Left lung (tissue), 10 donors: ENCODE data around the gene FREM2. TPM values are rescaled to one million over a fixed set of nuclear protein-coding genes. Genes with fewer than 3 reads are reported as not detected.

Experiments
- ATAC-seq: fragments of 200-7000 bp; cut with Tn5 transposase; one replicate; pipeline ENCODE4 v1.9.1; 2020; ENCODE audit warnings: moderate library complexity
- DNase-seq, 4 donors: peaks; one replicate each; pipeline ENCODE4 v3.0.0-alpha.2; 2013 to 2020
- H3K27ac ChIP-seq, 2 donors: fragments of 200-600 bp; sonication (generic) in 1 of 2; one replicate each; pipeline versions ENCODE4 v1.5.0 to v1.8.0; 2020 to 2021
- H3K27me3 ChIP-seq, 2 donors: fragments of 200-600 bp; sonication (generic) in 1 of 2; one replicate each; pipeline versions ENCODE4 v1.5.0 to v1.8.0; 2020 to 2021
- H3K36me3 ChIP-seq, 2 donors: fragments of 200-600 bp; sonication (generic) in 1 of 2; one replicate each; pipeline versions ENCODE4 v1.5.0 to v1.8.0; 2020 to 2021
- H3K4me1 ChIP-seq, 2 donors: fragments of 200-600 bp; one replicate each; pipeline ENCODE4 v1.8.0; 2021
- H3K4me3 ChIP-seq, 2 donors: fragments of 200-600 bp; sonication (generic) in 1 of 2; one replicate each; pipeline versions ENCODE4 v1.5.0 to v1.8.0; 2020 to 2021; ENCODE audit warnings: mild to moderate bottlenecking in 1 of 2
- H3K9me3 ChIP-seq, 2 donors: fragments of 200-600 bp; sonication (generic) in 1 of 2; one replicate each; pipeline versions ENCODE4 v1.5.0 to v1.8.0; 2020 to 2021
- intact Hi-C, 2 donors: fragments of 100-400 bp; cut with DNase I; formaldehyde crosslinking; loops; one replicate each; pipeline versions ENCODE4 v1.11.2 to v1.14.2; 2022
- polyA plus RNA-seq, 6 donors: library from polyadenylated mRNA; unstranded; fragments of 120-200 nt; gene quantifications; one replicate each; pipeline ENCODE4 v1.2.1, GENCODE V29; 2013; ENCODE audit not compliant: insufficient read length in 6 of 6
- total RNA-seq, 2 donors: library from RNA; stranded (reverse); fragmentation: NEBNext Ultra II Directional; extraction: Animal tissue kit (Norgen Biotek cat#: 25700); gene quantifications; one replicate each; pipeline ENCODE4 v1.2.1, GENCODE V29; 2021
- TF ChIP-seq, protein P1 (sequence below), 2 donors: fragments of 200-600 bp; sonication (generic) in 1 of 2; IDR thresholded peaks; one replicate each; pipeline versions ENCODE4 v1.5.0 to v1.8.0; 2021; ENCODE audit warnings: antibody characterized with exemption in 2 of 2
- donor health status: DM: no; HTN: yes; CAD: no.
- donor health status: DM: no; HTN: no; CAD: no.

Gene FREM2
- total and polyA plus RNA-seq, 8 donors, result 12.4 to 54.1 (median 43.4) TPM

DNA sequence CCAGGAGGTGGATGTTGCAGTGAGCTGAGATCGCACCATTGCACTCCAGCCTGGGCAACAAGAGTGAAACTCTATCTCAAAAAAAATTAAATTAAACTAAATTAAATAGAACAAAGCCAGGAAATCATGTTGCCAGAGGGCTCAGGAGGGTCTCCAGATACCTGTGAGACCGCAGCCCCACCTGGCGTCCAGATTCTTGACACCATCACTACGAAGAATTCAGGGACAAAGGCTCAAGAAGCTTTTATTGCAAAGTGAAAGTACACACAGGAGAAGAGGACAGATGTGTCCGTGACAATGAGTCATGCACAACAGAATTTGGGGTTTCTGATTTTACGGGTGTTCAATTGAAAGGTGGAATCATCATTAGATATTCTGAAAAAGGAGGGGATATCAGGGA, 227.2 kb downstream of the FREM2 start:
- H3K4me1 ChIP-seq, result no peaks in the 10 kb centered on the region
- H3K4me3 ChIP-seq, result no peak overlapping the region
- H3K27me3 ChIP-seq, result no peaks in the 10 kb centered on the region
- H3K27ac ChIP-seq, result no peak overlapping the region
- no peak for DNase-seq
- no peaks in the 10 kb centered on the region for H3K9me3 ChIP-seq
- ATAC-seq, result no peak
- no peaks in the 10 kb centered on the region for H3K36me3 ChIP-seq
- intact Hi-C loops, result no loop called here
- TF ChIP-seq, protein P1, sequence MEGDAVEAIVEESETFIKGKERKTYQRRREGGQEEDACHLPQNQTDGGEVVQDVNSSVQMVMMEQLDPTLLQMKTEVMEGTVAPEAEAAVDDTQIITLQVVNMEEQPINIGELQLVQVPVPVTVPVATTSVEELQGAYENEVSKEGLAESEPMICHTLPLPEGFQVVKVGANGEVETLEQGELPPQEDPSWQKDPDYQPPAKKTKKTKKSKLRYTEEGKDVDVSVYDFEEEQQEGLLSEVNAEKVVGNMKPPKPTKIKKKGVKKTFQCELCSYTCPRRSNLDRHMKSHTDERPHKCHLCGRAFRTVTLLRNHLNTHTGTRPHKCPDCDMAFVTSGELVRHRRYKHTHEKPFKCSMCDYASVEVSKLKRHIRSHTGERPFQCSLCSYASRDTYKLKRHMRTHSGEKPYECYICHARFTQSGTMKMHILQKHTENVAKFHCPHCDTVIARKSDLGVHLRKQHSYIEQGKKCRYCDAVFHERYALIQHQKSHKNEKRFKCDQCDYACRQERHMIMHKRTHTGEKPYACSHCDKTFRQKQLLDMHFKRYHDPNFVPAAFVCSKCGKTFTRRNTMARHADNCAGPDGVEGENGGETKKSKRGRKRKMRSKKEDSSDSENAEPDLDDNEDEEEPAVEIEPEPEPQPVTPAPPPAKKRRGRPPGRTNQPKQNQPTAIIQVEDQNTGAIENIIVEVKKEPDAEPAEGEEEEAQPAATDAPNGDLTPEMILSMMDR (IDR thresholded peaks at IDR 0.05), result no peak

DNA sequence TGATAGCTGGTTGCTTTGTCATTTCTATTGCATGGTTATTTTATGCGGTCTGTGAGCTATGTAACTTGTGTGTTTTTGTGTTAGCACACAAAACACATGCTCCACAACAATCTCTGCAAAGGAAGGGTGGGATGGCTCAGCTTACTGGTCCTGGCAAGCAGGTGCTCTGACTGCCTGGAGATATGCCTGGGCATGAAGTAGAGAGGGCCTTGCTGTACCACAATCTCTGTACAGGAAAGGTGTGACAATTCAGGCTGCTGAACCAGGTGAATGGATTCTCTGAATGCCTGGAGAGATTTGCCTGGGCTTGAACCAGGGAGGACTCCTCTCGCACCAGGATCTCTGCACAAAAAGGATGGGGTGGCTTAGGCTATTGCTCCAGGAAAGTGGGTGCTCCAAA, 234.2 kb downstream of the FREM2 start:
- Histone ChIP-seq H3K4me1 (no peaks in the 10 kb centered on the region), H3K27me3 (peaks cover 0 to 6% of the 10 kb centered on the region in 2 donors), H3K9me3 (no peaks in the 10 kb centered on the region), H3K27ac (no peak overlapping the region), H3K4me3 (no peak overlapping the region), H3K36me3 (no peaks in the 10 kb centered on the region)
- TF ChIP-seq, protein P1 (IDR thresholded peaks at IDR 0.05), result no peak
- ATAC-seq (no peak), DNase-seq (no peak)
- intact Hi-C loops, result no loop called here

DNA sequence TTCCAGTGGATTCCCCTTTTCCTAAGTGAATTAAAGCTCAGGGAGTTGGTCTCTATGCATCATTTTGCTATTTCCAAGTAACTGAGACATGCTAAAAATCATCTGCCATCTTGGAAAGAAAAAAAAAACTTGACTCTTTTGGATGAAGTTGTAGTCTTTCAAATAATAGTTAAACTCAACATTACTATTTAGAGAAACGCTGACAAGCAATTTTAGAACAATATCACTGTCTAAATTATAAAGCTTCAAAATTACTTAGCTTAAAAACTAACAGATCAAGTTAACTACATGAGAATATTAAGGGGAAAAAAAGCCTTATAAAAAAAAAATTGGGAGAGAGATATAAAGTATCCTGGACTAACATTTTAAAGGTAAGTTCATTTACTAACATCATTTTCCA, 235.3 kb downstream of the FREM2 start:
- intact Hi-C loops, result no loop called here
- Histone ChIP-seq H3K9me3 (no peaks in the 10 kb centered on the region), H3K4me3 (no peak overlapping the region), H3K27me3 (peaks cover 0 to 6% of the 10 kb centered on the region in 2 donors), H3K27ac (no peak overlapping the region), H3K4me1 (no peaks in the 10 kb centered on the region), H3K36me3 (no peaks in the 10 kb centered on the region)
- DNase-seq (no peak), ATAC-seq (no peak)
- TF ChIP-seq, protein P1 (IDR thresholded peaks at IDR 0.05), result no peak

DNA sequence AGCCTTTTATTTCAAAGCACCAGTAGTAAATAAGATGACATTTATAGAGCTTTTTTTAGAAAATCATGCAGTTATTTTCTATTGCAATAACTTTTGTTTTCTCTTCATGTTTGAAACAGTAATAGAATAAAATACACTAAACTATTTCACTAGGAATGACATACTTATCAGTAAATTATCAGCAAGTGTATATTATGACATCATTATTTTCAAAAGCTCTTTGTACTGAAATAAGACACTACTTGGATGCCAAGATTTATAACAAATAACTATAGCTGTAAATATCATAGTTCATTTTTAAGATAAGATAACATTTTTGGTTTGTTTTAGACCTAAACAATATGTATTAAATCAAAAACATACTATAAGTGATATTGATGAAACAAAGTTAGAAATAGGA, 246.9 kb downstream of the FREM2 start:
- intact Hi-C loops, result no loop called here

More for the DNA sequence above, 246.9 kb downstream of the FREM2 start:
- ATAC-seq, result no peak
- H3K27ac ChIP-seq, result no peak overlapping the region
- H3K27me3 ChIP-seq, result no peaks in the 10 kb centered on the region
- DNase-seq, result no peak
- TF ChIP-seq, protein P1 (IDR thresholded peaks at IDR 0.05), result no peak
- no peak overlapping the region for H3K4me3 ChIP-seq
- H3K36me3 ChIP-seq, result no peaks in the 10 kb centered on the region
- H3K9me3 ChIP-seq, result no peaks in the 10 kb centered on the region
- H3K4me1 ChIP-seq, result no peaks in the 10 kb centered on the region
